ENCODE measurements around the gene ANXA6. TPM values are rescaled to one million over a fixed set of nuclear protein-coding genes. Genes with fewer than 3 reads are reported as not detected.

ANXA6 gene
- total RNA-seq, 1 donor from 2014 or later = 27.7 TPM

- DNase-seq (ENCODE audit: low spot score, unreplicated experiment) = no peak
- Mint-ChIP-seq H3K36me3 (ENCODE audit: insufficient read depth) (peaks cover 18% of the 10 kb centered on the region), H3K27ac (no peak overlapping the region), H3K27me3 (no peaks in the 10 kb centered on the region), H3K4me3 (ENCODE audit: low read depth) (no peak overlapping the region), H3K4me1 (ENCODE audit: low read depth) (peaks cover 15% of the 10 kb centered on the region), H3K9me3 (ENCODE audit: low read depth) (no peaks in the 10 kb centered on the region)
- TF ChIP-seq CTCF (IDR thresholded peaks at IDR 0.05; ENCODE audit: unreplicated experiment) = no peak
Observed at GRCh38 chr5:151055336-151055735, 102.2 kb downstream of the ANXA6 start.

GRCh38 chr5:151054709-151055108 lies 102.9 kb downstream of the ANXA6 start:
- Mint-ChIP-seq H3K4me1 (ENCODE audit: low read depth) (peaks cover 15% of the 10 kb centered on the region), H3K27ac (peak overlapping the region; percentile 90), H3K36me3 (ENCODE audit: insufficient read depth) (peaks cover 18% of the 10 kb centered on the region), H3K9me3 (ENCODE audit: low read depth) (no peaks in the 10 kb centered on the region), H3K27me3 (no peaks in the 10 kb centered on the region), H3K4me3 (ENCODE audit: low read depth) (no peak overlapping the region)
- DNase-seq (ENCODE audit: low spot score, unreplicated experiment) = no peak
- TF ChIP-seq CTCF (IDR thresholded peaks at IDR 0.05; ENCODE audit: unreplicated experiment) = no peak

- no peak for DNase-seq (ENCODE audit: low spot score, unreplicated experiment)
- Mint-ChIP-seq H3K4me1 (ENCODE audit: low read depth) (peaks cover 12% of the 10 kb centered on the region), H3K9me3 (ENCODE audit: low read depth) (no peaks in the 10 kb centered on the region), H3K27me3 (no peaks in the 10 kb centered on the region), H3K4me3 (ENCODE audit: low read depth) (no peak overlapping the region), H3K27ac (peak overlapping the region; percentile 6), H3K36me3 (ENCODE audit: insufficient read depth) (peaks cover 15% of the 10 kb centered on the region)
- no peak for TF ChIP-seq CTCF (IDR thresholded peaks at IDR 0.05; ENCODE audit: unreplicated experiment)
Observed at GRCh38 chr5:151053796-151054462, 103.7 kb downstream of the ANXA6 start.

GRCh38 chr5:151052836-151053235 lies 104.7 kb downstream of the ANXA6 start:
- H3K4me3 Mint-ChIP-seq (ENCODE audit: low read depth) = no peak overlapping the region
- H3K36me3 Mint-ChIP-seq (ENCODE audit: insufficient read depth) = peaks cover 13% of the 10 kb centered on the region
- H3K9me3 Mint-ChIP-seq (ENCODE audit: low read depth) = no peaks in the 10 kb centered on the region
- no peak for DNase-seq (ENCODE audit: low spot score, unreplicated experiment)
- peaks cover 12% of the 10 kb centered on the region for H3K4me1 Mint-ChIP-seq (ENCODE audit: low read depth)
- TF ChIP-seq CTCF (IDR thresholded peaks at IDR 0.05; ENCODE audit: unreplicated experiment) = no peak
- H3K27ac Mint-ChIP-seq = no peak overlapping the region
- no peaks in the 10 kb centered on the region for H3K27me3 Mint-ChIP-seq

- H3K4me3 Mint-ChIP-seq (ENCODE audit: low read depth) = no peak overlapping the region
- peak overlapping the region; percentile 31 for H3K27ac Mint-ChIP-seq
- no peak for DNase-seq (ENCODE audit: low spot score, unreplicated experiment)
- peaks cover 14% of the 10 kb centered on the region for H3K36me3 Mint-ChIP-seq (ENCODE audit: insufficient read depth)
- H3K4me1 Mint-ChIP-seq (ENCODE audit: low read depth) = peaks cover 12% of the 10 kb centered on the region
- no peaks in the 10 kb centered on the region for H3K9me3 Mint-ChIP-seq (ENCODE audit: low read depth)
- TF ChIP-seq CTCF (IDR thresholded peaks at IDR 0.05; ENCODE audit: unreplicated experiment) = no peak
- no peaks in the 10 kb centered on the region for H3K27me3 Mint-ChIP-seq
Observed at GRCh38 chr5:151051931-151052608, 105.5 kb downstream of the ANXA6 start.
